Measurements from ENCODE around the gene GALK2.

DNA sequence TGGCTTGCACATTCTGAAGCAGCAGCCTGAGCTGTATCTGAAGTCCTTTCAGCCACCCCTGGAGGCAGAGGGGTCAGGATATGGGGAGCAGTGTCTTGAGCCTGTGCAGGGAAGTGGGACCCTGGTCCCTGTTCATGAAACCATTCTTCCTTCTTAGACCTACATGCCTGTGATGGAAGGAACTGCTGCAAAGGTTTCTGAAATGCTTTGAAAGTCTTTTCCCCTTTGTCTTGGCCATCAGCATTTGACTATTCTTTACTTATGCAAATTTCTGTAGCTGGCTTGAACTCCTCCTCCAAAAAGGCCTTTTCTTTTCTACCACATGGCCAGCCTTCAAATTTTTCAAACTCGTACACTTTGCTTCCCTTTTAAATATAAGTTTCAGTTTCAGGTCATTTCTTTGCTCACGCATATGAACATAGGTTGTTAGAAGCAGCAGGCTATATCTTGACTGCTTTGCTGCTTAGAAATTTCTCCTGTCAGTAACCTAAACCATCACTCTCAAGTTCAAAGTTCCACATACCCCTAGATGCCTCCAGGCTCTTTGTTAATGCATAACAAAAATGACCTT, 62.3 kb downstream of the GALK2 start:
- TF ChIP-seq, protein P1, sequence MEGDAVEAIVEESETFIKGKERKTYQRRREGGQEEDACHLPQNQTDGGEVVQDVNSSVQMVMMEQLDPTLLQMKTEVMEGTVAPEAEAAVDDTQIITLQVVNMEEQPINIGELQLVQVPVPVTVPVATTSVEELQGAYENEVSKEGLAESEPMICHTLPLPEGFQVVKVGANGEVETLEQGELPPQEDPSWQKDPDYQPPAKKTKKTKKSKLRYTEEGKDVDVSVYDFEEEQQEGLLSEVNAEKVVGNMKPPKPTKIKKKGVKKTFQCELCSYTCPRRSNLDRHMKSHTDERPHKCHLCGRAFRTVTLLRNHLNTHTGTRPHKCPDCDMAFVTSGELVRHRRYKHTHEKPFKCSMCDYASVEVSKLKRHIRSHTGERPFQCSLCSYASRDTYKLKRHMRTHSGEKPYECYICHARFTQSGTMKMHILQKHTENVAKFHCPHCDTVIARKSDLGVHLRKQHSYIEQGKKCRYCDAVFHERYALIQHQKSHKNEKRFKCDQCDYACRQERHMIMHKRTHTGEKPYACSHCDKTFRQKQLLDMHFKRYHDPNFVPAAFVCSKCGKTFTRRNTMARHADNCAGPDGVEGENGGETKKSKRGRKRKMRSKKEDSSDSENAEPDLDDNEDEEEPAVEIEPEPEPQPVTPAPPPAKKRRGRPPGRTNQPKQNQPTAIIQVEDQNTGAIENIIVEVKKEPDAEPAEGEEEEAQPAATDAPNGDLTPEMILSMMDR (conservative IDR thresholded peaks at IDR 0.05), result no peak
- no peak for TF ChIP-seq EZH2 (IDR thresholded peaks at IDR 0.05; ENCODE audit: low read depth)
